Central memory CD4-positive, alpha-beta T cell (primary cell): Measurements from ENCODE around the gene ELFN2.

Experiments used
- DNase-seq: peaks from one replicate; pipeline ENCODE4 v3.0.0; 2022

ELFN2 gene

GRCh38 chr22:37354670-37355069 lies 72.6 kb downstream of the ELFN2 start:
- DNase-seq = no peak

- DNase-seq = no peak
Measured at GRCh38 chr22:37354261-37354660, 73.0 kb downstream of the ELFN2 start.

DNA sequence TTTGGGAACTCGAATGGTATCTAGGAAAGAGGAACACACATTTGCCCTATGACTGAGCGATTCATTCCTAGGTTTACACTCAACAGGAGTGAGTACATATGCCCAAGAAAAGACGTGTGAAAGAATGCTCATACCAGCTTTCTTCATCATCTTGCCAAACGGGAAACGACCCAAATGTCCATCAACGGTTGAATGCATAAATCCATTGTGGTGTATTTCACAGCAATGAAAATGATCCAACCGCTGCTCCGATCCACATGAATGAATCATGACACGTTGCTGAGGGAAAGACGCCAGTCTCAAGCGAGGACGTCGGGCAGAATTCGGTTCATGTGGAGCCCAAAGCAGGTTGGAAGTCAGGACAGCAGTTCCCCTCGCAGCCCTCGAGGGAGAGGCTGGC lies 73.4 kb downstream of the ELFN2 start:
- no peak for DNase-seq

DNA sequence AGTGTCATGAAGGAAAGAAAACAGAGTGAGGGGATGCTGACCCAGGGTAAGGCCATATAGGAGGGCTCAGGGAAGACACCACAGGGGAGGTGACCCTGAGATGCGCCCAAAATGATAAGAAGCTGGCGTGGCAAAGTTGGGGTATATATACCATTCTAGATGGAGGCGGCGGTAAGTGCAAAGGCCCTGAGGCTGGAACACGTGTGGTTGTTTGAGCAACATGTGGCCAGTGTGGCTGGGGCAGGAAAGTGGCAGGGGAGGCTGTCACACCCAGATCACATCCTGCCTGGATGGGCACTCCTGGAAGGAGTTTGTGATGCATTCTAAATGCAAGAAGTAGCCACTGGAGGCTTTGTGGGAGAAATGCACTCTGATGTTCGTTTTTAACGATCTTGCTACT lies 74.8 kb downstream of the ELFN2 start:
- DNase-seq = no peak

GRCh38 chr22:37351232-37351631 lies 76.0 kb downstream of the ELFN2 start:
- no peak for DNase-seq

DNA sequence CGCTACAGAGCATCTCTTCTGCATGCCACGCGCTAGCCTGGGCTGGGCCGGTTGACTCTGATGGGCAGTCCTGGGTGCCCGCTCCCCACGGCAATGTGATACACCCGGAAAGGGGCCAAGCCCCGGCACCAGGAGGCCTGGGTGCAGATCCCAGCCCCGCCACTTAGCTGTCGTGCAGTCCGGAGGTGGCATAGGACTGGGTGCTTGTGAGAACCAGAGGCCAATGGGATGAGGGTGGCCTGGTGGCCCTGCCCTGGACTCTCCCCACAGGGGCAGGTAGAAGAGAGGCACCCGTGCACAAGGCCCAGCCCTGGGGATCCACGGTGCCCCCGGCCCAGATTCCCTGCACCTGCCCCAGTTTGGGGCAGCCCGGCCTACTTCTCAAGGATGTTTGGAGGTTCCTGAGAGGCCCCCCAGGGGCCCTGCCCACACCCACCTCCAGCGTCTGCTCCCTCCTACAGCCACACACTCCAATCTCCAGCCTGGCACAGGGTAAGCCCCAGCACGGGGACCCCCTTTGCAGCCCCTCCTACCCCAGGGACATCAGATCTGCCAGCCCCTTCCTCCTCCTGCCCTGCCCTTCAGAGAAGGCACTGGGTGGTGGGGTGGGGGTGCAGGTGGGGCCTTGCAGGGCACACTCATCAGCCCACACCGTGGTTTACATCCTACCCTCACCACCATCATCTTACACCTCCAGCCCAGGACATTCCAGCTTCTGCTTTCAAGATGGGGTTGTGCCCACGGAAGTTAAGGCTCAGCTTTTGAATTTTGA lies 78.0 kb downstream of the ELFN2 start:
- DNase-seq = no peak

GRCh38 chr22:37346505-37346895 lies 80.8 kb downstream of the ELFN2 start:
- DNase-seq = no peak

- no peak for DNase-seq
Measured at GRCh38 chr22:37345863-37346504, 81.3 kb downstream of the ELFN2 start.

GRCh38 chr22:37344735-37345449 lies 82.4 kb downstream of the ELFN2 start:
- DNase-seq = no peak

GRCh38 chr22:37343863-37344734 lies 83.2 kb downstream of the ELFN2 start:
- DNase-seq = no peak

- no peak for DNase-seq
Measured at GRCh38 chr22:37343348-37343747, 83.9 kb downstream of the ELFN2 start.

DNA sequence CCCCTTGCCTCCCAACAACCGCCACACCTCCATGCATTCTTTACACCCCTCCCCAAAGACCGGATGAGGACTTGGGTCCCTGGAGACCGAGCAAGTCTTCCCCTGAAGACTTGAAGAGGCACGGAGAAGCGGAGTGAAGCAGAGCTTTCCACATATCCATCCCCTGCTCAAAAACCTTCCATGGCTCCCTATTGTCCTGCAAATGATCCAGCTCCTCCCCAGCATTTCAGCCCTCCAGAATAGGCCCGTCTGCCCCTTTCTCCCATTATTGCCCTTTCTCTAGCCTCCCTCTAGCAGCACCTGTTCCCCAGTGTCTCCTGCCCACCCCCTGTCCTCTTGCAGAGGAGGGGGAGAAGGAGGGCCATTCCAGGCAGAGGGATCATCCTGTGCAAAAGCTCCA lies 85.2 kb downstream of the ELFN2 start:
- no peak for DNase-seq

GRCh38 chr22:37340331-37341262 lies 86.7 kb downstream of the ELFN2 start:
- no peak for DNase-seq

GRCh38 chr22:37338539-37339246 lies 88.6 kb downstream of the ELFN2 start:
- DNase-seq = no peak

GRCh38 chr22:37337204-37337943 lies 89.9 kb downstream of the ELFN2 start:
- no peak for DNase-seq

DNA sequence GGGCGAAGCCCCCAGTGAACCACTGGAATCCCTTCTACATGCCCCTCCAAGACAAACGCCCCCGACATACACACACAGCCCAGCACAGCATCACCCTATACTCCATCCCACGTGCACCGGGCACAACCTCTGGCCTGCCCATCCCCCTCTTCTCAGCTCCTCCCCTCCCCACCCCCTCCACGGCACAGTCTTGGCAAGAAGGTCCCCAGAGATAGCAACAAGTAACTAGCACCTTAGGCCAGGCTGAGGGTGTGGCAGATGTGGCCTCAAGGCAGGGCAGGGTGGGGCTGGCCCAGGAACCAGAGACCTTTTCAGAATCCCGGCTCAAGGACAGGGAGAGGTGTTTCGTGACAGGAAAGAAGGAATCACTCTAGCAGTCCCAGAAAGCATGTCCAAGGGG lies 90.7 kb downstream of the ELFN2 start:
- no peak for DNase-seq

DNA sequence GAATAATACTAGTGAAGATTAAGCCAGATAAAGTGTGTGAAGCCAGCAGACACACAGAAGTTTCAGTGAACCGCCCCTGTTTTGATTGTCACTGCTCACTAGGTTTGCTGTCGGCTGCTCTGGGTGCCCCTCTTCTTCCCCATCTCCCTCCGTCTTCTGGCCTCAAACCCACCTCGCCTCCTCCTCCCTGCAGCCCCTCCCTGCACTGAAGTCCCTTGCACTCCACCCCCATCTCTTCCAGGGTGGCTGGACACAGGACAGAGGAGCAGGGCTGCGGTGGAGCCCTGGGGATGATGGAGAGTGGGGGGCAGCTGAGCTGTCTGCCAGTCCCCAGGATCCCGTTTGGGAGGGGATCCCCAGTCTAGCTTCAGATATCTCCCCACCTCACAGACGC lies 91.5 kb downstream of the ELFN2 start:
- no peak for DNase-seq

GRCh38 chr22:37334859-37335805 lies 92.1 kb downstream of the ELFN2 start:
- no peak for DNase-seq

GRCh38 chr22:37334461-37334858 lies 92.8 kb downstream of the ELFN2 start:
- DNase-seq = no peak
